ENCODE results near the gene USP54. TPM values are rescaled to one million over a fixed set of nuclear protein-coding genes. Genes with fewer than 3 reads are reported as not detected.

The USP54 gene
- total RNA-seq, 1 experiment from 2014 or later, result 37.9 TPM

GRCh38 chr10:73494877-73495225 is 96.3 kb downstream of the USP54 start:
- Histone ChIP-seq H3K23ac (ENCODE audit: insufficient read length, low read depth, low read length) (no peak overlapping the region), H2AFZ (ENCODE audit: low read length) (no peak overlapping the region), H3K27ac (ENCODE audit: insufficient read length, low read depth, low read length) (no peak overlapping the region), H3K4ac (ENCODE audit: low read depth, low read length) (no peak overlapping the region), H3K18ac (ENCODE audit: insufficient read length, low read depth, low read length) (no peak overlapping the region), H4K20me1 (ENCODE audit: control insufficient read depth, insufficient read depth, insufficient read length) (no peaks in the 10 kb centered on the region), H2BK20ac (ENCODE audit: low read depth, low read length, poor library complexity, severe bottlenecking) (no peak overlapping the region), H2BK12ac (ENCODE audit: insufficient read length, low read depth, low read length) (no peak overlapping the region), H2BK5ac (ENCODE audit: insufficient read length, low read length) (no peak overlapping the region), H3K14ac (ENCODE audit: insufficient read depth, low read length) (no peak overlapping the region), H3K4me2 (ENCODE audit: insufficient read depth, insufficient read length, low read length) (peak overlapping the region; percentile 82), H2BK15ac (ENCODE audit: low read depth, low read length) (no peak overlapping the region), H3K9me3 (ENCODE audit: control insufficient read depth, low read depth, low read length) (no peaks in the 10 kb centered on the region), H3K9ac (ENCODE audit: extremely low read depth, insufficient read length, low read length) (peak overlapping the region; percentile 5), H3T11ph (ENCODE audit: low read length) (no peak overlapping the region), H3K56ac (ENCODE audit: insufficient read length, low read depth, low read length) (no peak overlapping the region), H4K91ac (ENCODE audit: insufficient read length, low read depth, low read length) (no peak overlapping the region), H4K8ac (replicated peaks; ENCODE audit: insufficient read length, low read depth, low read length) (no peak overlapping the region), H3K27me3 (ENCODE audit: insufficient read depth, low read length) (no peaks in the 10 kb centered on the region), H2AK5ac (ENCODE audit: insufficient read length, low read length) (no peak overlapping the region), H3K79me2 (ENCODE audit: insufficient read depth, low read length) (peaks cover 10% of the 10 kb centered on the region; the same call in 1 of the 2 replicates), H3K4me1 (ENCODE audit: insufficient read depth, low read length) (no peaks in the 10 kb centered on the region; the same call in 1 of the 2 replicates), H4K5ac (ENCODE audit: insufficient read length, low read depth, low read length) (no peak overlapping the region), H2BK120ac (ENCODE audit: low read depth, low read length, poor library complexity, severe bottlenecking) (no peak overlapping the region), H3K23me2 (ENCODE audit: insufficient read length, low read depth, low read length, poor library complexity, severe bottlenecking) (no peaks in the 10 kb centered on the region), H3K79me1 (ENCODE audit: insufficient read depth, low read depth, low read length, poor library complexity, severe bottlenecking) (peaks cover 5% of the 10 kb centered on the region)
- TF ChIP-seq CTCF (conservative IDR thresholded peaks at IDR 0.05), result no peak
- no peak for DNase-seq
- no peaks in the 10 kb centered on the region for H3K27me3 Mint-ChIP-seq (ENCODE audit: low read depth)
- peak overlapping the region; percentile 72 to 95 (median 91); a peak in 6 of 7 replicates for H3K27ac Mint-ChIP-seq
- peaks cover 16 to 17% of the 10 kb centered on the region in 2 experiments for H3K4me1 Mint-ChIP-seq
- peaks cover 4 to 19% (median 16%) of the 10 kb centered on the region in 3 experiments; a peak in 6 of 7 replicates for H3K36me3 Mint-ChIP-seq (ENCODE audit: insufficient read depth in 1 of 3, low read depth in 3 of 3)
- H3K9me3 Mint-ChIP-seq, result no peaks in the 10 kb centered on the region; a peak in 1 of 5 replicates
- peak overlapping the region; percentile 92 to 93 for H3K4me3 Mint-ChIP-seq
- no CpG with 5 or more reads among the region's 2 CpGs for WGBS (ENCODE audit: extremely low coverage, insufficient read length, low lambda C conversion rate)

Measured in H9 (cell line).